ENCODE data around the gene SMG6.

SMG6 gene

GRCh38 chr17:2090804-2091534, 212.6 kb downstream of the SMG6 start:
- peak; percentile 74 for FAIRE-seq

GRCh38 chr17:2090210-2090641, 213.4 kb downstream of the SMG6 start:
- FAIRE-seq, result peak; percentile 79
- DNase-seq (ENCODE audit: extremely low spot score, insufficient read length, low read depth), result no peak

More at GRCh38 chr17:2090804-2091534, 212.6 kb downstream of the SMG6 start:
- DNase-seq (ENCODE audit: extremely low spot score, insufficient read length, low read depth), result no peak

DNA sequence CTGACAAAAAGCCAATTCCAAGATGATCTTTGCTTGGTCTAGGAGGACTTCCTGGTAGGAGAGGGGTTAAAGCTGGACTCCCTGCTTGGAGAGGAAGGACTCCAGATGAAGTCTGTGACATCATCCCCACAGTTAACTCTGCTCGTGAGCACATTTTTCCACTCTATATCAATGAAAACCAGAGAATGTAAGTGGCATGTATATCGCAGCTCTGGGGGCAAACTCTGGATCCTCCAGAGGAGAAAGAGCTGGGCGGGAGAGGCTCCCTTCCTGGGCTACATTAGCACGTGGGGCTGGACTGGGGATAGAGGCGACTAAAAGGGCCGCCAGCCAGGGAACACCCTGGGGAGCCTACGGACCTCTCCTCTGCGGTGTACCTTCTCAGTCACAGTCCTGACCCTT, 214.6 kb downstream of the SMG6 start:
- FAIRE-seq (peak; percentile 38), DNase-seq (ENCODE audit: extremely low spot score, insufficient read length, low read depth) (no peak)

DNA sequence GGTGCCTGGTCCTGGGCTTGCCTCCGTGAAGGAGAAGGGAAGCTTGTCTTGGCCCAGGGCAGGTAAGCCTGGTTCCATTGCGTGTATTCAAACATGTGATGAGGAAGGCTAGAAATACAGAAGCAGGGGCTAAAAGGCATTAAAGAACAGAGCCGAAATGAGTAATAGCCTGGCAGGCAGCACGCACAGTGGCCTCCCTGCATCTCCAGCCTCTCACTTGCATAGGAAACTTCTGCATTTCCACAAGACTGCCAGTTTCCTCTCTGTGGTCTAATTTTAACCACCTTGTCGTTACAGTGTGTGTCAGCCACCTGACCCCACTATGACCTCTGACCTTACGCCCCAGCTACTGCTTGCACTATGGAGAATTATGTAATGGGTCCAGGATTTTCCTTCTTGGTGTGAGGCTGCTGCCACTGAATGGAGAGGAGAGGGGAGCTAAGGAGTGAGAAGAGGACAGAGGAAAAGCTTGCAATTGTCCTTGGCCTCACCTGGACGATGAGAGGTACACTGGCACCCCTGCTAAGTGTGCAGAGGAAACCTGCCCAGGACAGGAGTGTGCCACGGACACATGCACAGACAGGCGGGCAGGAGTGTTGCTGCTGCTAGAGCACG, 215.9 kb downstream of the SMG6 start:
- FAIRE-seq (peak; percentile 99), DNase-seq (ENCODE audit: extremely low spot score, insufficient read length, low read depth) (peak; percentile 43)

DNA sequence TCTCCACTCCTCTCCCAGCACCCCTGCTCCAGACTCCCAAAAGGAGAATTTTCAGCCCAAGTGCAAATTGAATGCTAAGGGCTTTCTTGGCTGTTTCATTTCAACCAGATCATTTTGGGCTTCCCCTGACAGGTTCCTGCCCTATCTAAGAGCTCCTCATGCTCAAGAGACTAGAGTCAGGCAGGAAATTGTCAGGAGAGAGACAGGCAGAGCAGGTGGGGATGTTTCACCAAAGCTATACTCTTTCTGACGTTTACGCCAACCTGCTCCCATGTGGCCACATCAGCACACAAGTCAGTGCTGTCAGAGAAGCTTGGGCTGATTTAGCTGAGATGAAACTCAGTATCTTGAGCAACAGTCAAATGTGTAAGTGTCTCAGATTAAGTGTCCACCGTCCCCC, 217.3 kb downstream of the SMG6 start:
- FAIRE-seq, result peak; percentile 90

DNA sequence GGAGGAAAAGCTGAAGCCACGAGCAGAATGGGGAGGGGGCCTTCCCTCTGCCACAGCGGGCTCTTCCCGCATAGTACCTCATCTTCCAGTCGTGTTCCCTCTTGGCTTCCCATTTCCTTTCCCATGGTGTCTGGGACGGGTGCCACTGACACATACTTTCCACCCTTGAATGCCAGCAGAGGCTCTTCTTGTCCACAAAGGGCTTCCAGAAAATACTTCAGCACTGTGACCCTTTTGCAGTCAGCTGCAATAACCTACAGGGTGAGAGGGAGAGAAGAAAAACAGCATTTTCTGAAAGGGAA, 218.0 kb downstream of the SMG6 start:
- no peak for DNase-seq (ENCODE audit: extremely low spot score, insufficient read length, low read depth)
- FAIRE-seq, result no peak

More for the DNA sequence above, 217.3 kb downstream of the SMG6 start:
- DNase-seq (ENCODE audit: extremely low spot score, insufficient read length, low read depth), result no peak

- DNase-seq (ENCODE audit: extremely low spot score, insufficient read length, low read depth) (no peak), FAIRE-seq (no peak)
Measured at GRCh38 chr17:2084766-2085647, 218.6 kb downstream of the SMG6 start.

DNA sequence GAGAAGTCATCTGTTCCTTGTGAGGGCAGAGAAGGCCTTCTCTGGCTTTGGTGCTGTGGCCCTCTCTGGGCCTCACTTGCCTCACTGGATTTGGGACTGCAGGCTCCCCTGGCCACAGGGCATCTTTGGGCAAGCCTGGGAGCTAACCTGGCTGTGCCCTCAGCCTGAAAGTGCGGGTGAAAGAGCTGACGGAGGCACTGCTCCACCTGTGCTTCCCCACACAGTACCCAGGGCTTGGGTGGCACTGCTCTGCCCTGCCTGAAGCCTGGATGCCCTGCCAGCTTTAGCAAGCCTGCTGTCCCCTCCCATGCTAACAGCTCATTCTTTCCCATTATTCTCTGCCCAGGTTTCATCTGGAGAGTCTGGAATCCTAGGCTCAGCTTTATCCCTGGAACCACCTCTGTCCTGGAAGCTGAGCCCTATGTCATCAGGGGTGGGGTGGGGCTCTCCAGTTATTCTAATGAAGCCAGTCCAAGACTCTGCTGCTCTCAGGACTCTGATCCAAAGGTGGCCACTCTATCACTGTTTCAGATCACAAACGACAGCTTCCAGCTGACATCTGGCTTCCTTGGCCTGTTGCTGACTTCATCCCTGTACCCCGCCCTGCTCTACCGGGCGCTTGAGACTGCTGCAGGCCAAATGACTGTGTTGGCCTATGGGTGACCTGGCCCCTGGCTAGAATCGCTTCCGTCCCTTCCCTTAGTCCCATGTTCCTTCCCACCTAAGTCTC, 219.4 kb downstream of the SMG6 start:
- DNase-seq (ENCODE audit: extremely low spot score, insufficient read length, low read depth), result no peak
- no peak for FAIRE-seq

DNA sequence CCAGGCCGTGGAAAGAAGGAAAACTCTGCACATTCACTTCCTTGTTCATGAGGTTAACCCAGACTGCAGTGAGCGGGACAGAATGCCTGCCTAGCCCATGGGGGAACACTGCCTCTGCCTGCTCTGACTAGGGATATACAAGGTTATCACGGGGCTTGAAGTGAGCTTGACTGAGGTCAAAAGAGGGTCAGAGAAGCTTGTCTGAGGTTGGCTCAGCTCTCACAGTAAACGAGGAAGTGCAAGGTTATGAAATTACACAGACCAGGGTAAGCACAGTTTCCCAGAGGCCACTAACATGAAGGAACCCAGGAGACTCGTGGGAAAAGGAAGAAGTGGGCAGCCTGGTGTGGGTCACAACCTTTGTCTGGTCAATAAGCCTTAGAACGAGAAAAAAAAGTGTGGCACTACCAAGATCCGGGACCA, 220.0 kb downstream of the SMG6 start:
- peak; percentile 96 for FAIRE-seq
- peak; percentile 50 for DNase-seq (ENCODE audit: extremely low spot score, insufficient read length, low read depth)

DNA sequence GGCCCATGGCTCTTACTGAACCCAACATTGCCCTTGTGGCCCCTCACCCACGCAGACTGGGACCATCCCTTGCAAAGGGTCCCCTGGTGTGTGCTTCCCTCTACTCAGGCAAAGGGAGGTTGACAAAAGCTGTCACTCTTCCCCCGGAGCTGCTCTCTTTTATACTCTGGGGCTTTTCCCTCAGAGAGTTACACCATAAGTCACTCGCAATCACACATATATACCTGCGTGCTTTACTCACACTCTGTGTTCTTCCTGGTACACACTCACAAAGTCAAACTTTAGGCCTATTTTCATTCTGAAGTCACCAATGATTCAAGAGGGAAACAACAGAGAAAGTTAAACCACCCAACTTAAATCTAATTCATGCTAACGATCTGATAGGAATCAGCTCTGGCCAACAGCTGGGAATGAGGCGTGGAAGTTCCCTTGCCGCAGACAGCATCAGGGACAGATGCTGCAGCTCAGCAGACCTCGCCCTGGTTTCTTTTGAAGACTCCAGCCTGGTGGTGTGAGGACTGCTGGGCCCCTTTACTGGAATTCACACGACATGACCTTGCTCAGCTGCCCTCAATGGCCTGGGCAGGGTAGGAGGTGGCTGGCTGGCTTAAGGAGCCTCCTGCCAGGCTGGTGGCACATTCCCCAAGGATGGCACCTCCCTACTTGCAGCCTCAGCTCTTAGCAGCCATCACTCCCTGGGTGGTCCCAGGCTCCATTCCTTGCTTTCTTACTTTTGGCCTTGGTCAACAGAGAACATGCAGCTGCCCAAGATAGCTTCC, 221.4 kb downstream of the SMG6 start:
- FAIRE-seq, result no peak

GRCh38 chr17:2081564-2081963, 222.0 kb downstream of the SMG6 start:
- DNase-seq (ENCODE audit: extremely low spot score, insufficient read length, low read depth), result no peak
- FAIRE-seq, result no peak

More for the DNA sequence above, 221.4 kb downstream of the SMG6 start:
- no peak for DNase-seq (ENCODE audit: extremely low spot score, insufficient read length, low read depth)

GRCh38 chr17:2077040-2077439, 226.5 kb downstream of the SMG6 start:
- no peak for FAIRE-seq
- DNase-seq (ENCODE audit: extremely low spot score, insufficient read length, low read depth), result no peak

GRCh38 chr17:2076087-2076984, 227.2 kb downstream of the SMG6 start:
- no peak for FAIRE-seq
- no peak for DNase-seq (ENCODE audit: extremely low spot score, insufficient read length, low read depth)

DNA sequence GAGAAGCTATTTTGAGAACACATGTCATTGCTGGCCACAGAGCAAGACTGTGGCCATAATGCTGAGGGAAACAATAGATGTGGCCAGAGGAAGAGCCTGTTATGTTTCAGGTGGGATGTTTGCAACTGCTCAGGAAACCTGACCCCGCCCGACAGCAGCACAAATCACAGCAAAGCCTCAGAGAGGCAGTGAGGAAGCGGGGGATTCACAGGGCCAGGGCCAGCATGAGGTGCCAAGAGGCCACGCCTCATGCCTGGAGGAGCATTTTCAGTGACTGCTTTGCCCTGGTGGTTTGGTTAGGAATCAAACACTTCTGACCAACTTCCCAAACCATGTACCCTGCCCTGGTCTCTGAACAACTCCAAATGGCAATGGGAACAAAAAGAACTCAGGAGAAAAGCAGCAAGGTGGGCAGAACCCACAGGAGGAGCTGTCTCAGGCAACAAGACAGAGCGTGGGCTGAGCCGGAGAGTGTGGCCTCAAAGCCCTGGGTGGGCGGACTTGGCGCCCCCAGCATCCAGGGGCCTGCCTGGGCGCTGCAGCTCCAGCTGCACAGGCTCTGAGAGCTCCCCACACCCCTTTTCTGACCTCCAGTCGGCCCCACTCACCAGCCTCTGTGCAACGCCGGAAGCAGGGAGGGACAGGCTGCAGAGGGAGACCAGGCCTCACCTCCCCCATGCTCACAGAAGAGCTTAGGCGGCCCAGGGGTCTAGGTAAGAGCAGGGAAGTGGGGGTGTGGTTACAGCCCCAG, 228.1 kb downstream of the SMG6 start:
- FAIRE-seq (no peak), DNase-seq (ENCODE audit: extremely low spot score, insufficient read length, low read depth) (no peak)

- FAIRE-seq (no peak), DNase-seq (ENCODE audit: extremely low spot score, insufficient read length, low read depth) (no peak)
Measured at GRCh38 chr17:2074919-2075318, 228.7 kb downstream of the SMG6 start.

DNA sequence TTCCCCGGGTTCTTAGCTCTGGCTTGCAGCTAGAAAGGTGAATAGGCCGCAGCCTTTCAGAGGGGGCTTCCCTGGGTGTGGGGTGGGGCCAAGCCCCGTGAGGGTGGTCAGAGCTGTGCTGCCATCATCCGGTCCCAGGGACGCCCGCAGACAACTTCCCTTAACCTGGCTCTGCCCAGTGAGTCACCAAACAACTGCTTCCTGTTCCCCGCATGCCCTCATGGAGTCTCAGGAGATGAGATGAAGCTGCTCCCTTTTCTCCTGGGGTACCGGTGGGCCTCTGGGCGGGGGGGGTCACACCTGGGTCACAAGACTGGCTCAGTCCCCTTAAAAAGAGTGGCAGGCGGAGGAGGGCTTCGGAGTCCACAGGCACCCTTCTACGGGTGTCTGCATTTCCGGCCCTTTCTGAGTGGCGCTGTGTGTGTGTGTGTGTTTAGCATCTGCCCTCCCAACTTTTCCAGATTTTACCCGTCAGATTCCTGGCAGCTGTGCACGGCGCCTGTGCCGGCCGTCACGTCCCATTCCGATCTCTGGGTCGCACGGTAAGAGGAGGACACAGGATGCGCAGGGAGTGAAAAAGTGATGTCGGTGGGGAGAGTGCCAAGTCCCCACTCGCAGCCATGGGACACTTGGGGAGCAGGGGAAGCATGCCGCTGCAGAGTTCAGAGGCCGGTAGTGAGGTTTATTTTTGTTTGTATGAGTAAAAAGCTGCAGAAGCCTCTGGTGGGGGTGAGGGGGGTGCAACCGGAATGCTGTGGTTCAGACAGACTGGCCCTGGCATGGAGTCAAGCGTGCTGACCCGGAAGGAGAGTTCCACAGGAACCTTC, 231.9 kb downstream of the SMG6 start:
- DNase-seq (ENCODE audit: extremely low spot score, insufficient read length, low read depth) (no peak), FAIRE-seq (no peak)

DNA sequence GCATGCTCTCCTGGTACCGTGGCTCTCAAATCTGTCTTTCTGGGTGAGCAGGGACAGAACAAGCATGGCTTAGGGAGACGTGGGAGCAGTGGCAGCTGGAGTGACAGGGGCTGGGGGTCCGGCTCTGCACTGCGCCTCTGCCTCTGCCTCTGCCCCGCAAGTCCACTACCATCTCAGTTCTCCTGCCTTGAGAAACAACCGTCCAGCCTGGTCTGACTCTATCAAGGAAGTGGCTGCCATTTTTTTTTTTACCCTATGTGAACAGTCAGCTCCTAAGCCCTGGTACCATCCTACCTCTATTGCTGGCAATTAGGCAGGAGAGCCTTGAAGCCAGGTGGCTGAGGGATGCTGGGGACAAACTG, 232.6 kb downstream of the SMG6 start:
- DNase-seq (ENCODE audit: extremely low spot score, insufficient read length, low read depth) (no peak), FAIRE-seq (no peak)

All from GM18507 (cell line).